ENCODE data around the gene NKAIN2.

The NKAIN2 gene

GRCh38 chr6:123810948-123811347, 7.3 kb downstream of the NKAIN2 start:
- CTCF ChIA-PET: interaction anchor here (1.0 kb wide), 1 partner anchor 13 kb away, joined by 3 read pairs; no protein-coding TSS in a partner anchor
- POLR2A ChIA-PET (ENCODE audit: low non-redundant PET): no interaction called here
- no peak for DNase-seq (ENCODE audit: low spot score)
- no peak for TF ChIP-seq CTCF (conservative IDR thresholded peaks at IDR 0.05; ENCODE audit: low read depth)
- no peak overlapping the region for H3K27ac ChIP-seq

GRCh38 chr6:123811378-123811777, 7.7 kb downstream of the NKAIN2 start:
- no peak overlapping the region for H3K27ac ChIP-seq
- DNase-seq (ENCODE audit: low spot score): no peak
- CTCF ChIA-PET: no interaction called here
- POLR2A ChIA-PET (ENCODE audit: low non-redundant PET): no interaction called here
- TF ChIP-seq CTCF (conservative IDR thresholded peaks at IDR 0.05; ENCODE audit: low read depth): no peak

- no peak overlapping the region for H3K27ac ChIP-seq
- ChIA-PET CTCF (no interaction called here), POLR2A (ENCODE audit: low non-redundant PET) (no interaction called here)
- no peak for TF ChIP-seq CTCF (conservative IDR thresholded peaks at IDR 0.05; ENCODE audit: low read depth)
- DNase-seq (ENCODE audit: low spot score): no peak
Measured at GRCh38 chr6:123812621-123813020, 9.0 kb downstream of the NKAIN2 start.

GRCh38 chr6:123821112-123821511, 17.4 kb downstream of the NKAIN2 start:
- no peak overlapping the region for H3K27ac ChIP-seq
- no peak for TF ChIP-seq CTCF (conservative IDR thresholded peaks at IDR 0.05; ENCODE audit: low read depth)
- no peak for DNase-seq (ENCODE audit: low spot score)
- ChIA-PET CTCF (no interaction called here), POLR2A (ENCODE audit: low non-redundant PET) (no interaction called here)

- TF ChIP-seq CTCF (conservative IDR thresholded peaks at IDR 0.05; ENCODE audit: low read depth): no peak
- peak; percentile 68 for DNase-seq (ENCODE audit: low spot score)
- no peak overlapping the region for H3K27ac ChIP-seq
- POLR2A ChIA-PET (ENCODE audit: low non-redundant PET): no interaction called here
- CTCF ChIA-PET: no interaction called here
Measured at GRCh38 chr6:123829302-123829953, 25.8 kb downstream of the NKAIN2 start.

GRCh38 chr6:123830120-123830519, 26.5 kb downstream of the NKAIN2 start:
- DNase-seq (ENCODE audit: low spot score): no peak
- CTCF ChIA-PET: no interaction called here
- POLR2A ChIA-PET (ENCODE audit: low non-redundant PET): no interaction called here
- no peak for TF ChIP-seq CTCF (conservative IDR thresholded peaks at IDR 0.05; ENCODE audit: low read depth)
- H3K27ac ChIP-seq: no peak overlapping the region

Measured in RWPE1 (cell line).